GM10266 (cell line): ENCODE data around the gene CCDC61.

ENCODE experiments used
- DNase-seq: peaks from one replicate; pipeline ENCODE4 v3.0.0; 2012; ENCODE audit errors: extremely low spot score
- TF ChIP-seq, protein P1 (sequence below): IDR thresholded peaks from 2 replicates; pipeline ENCODE4 v1.5.1; 2012; ENCODE audit warnings: mild to moderate bottlenecking, low read depth; ENCODE audit not compliant: control insufficient read depth, insufficient read depth; ENCODE audit errors: missing control alignments

CCDC61 gene

DNA sequence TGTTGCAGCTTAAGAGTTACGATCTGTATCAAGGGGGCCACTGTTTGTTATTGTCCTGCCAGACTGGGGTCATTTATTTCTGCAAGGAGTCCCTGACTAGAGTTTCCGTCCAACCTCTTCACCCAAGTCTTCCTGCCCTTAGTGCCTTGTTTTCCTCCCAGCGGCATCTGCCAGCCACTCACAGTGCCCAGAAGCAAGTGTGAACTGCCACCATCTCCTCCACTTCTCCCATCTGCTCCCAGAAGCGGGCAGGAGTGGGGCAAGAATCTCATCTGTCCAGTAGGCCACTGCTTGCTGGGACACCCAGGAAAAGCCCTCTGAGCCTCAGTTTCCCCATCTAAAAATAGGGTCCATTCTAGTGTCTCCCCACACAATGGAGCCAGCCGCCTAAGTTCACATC is 25.6 kb upstream of the CCDC61 start:
- DNase-seq = no peak
- TF ChIP-seq, protein P1, sequence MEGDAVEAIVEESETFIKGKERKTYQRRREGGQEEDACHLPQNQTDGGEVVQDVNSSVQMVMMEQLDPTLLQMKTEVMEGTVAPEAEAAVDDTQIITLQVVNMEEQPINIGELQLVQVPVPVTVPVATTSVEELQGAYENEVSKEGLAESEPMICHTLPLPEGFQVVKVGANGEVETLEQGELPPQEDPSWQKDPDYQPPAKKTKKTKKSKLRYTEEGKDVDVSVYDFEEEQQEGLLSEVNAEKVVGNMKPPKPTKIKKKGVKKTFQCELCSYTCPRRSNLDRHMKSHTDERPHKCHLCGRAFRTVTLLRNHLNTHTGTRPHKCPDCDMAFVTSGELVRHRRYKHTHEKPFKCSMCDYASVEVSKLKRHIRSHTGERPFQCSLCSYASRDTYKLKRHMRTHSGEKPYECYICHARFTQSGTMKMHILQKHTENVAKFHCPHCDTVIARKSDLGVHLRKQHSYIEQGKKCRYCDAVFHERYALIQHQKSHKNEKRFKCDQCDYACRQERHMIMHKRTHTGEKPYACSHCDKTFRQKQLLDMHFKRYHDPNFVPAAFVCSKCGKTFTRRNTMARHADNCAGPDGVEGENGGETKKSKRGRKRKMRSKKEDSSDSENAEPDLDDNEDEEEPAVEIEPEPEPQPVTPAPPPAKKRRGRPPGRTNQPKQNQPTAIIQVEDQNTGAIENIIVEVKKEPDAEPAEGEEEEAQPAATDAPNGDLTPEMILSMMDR = no peak

DNA sequence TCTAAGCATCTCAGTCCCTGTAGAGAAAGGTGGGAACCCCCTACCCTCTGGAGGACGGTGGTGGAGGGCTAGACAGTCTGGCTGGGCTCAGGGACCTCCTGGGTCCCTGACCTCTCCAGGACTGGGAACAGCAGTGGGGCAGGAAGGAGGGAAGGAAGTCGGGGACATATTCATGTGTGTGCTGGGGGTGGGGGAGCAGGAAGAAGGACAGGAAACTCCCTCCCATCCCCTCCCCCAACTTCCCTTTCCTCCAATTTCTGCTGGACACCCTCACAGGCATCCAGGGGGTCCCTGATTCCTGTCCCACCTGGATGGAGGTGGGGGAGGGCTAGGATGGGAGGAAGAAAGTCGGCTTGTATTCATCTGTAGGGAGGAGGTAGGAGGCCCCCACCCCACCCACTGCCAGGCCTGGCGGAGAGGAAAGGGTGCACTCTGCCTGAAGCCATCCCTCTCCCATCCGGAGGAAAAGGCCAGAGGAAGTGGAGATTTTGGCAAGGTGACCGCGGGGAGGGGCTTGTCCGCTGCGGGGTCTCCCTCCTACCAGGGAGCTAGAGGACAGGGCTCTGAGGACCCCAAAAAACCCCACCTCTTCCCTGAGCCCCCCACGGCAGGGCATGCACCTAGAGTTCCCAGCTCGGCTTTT is 23.9 kb upstream of the CCDC61 start:
- TF ChIP-seq, protein P1 = no peak
- no peak for DNase-seq

DNA sequence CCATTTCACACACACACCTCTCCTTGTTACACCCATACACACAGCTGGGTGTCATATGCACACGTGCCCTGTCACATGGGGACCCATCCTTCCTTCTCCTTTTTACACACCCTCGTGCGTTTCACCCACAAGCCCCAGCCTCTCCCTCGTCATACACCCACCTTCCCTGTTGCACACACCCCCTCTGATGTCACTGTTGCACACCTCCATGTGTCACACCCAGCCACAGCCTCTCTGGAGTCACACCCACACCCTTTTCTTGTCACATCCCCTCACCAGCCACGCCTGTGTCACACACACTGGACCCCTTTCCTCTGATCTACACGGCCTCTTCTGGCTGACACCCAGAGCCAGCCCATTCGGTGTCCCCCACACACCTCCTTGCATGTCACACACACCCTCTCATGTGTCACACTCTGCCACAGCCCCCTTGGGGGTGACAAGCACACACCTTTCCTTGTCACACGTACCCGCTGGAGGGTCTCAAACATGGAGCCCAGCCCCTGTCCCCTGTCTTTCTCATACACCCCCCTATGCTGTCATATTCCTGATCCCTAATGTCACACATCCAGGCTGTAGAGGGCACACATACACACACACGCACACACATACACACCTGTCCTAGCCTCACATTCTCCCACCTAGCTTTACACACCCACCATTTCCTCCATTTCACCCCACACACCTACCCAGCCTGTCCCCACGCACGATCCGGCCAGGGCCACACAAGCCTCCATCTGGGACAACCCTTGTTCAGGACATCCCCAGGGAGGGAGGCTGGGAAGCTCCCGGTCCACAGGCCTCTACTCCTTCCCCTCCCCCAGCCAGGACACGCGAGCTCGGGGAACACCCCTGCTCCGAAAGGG is 23.0 kb upstream of the CCDC61 start:
- TF ChIP-seq, protein P1 = no peak

DNA sequence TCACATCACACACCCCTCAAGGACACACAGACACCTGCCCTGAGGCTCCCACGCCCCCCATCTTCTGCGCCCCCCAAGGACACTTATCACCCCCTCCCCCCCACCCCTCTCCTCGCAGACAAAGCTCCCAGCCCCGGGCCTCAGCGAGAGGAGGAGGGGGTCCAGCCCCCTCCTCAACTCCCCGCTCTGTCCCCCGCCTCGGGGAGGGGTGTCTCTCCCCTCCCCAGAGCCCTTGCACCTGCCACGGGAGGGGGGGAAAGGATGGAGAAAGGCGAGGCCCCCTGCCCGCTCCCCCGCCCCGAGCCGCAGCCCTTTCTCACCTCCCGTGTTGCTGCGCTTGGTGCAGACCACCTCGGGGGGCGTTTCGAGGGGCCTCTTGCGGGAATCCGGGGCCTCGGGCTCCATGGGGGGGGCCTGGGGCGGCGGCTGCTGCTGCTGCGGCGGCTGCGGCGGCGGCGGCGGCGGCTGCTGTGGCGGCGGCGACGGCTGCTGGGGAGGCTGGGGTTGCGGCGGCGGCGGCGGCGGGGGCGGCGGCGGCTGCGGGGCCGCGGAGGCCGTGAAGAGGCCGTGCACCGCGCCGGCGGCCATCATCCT is 22.2 kb upstream of the CCDC61 start:
- TF ChIP-seq, protein P1 = no peak
- no peak for DNase-seq

More for the DNA sequence above, 23.0 kb upstream of the CCDC61 start:
- no peak for DNase-seq

DNA sequence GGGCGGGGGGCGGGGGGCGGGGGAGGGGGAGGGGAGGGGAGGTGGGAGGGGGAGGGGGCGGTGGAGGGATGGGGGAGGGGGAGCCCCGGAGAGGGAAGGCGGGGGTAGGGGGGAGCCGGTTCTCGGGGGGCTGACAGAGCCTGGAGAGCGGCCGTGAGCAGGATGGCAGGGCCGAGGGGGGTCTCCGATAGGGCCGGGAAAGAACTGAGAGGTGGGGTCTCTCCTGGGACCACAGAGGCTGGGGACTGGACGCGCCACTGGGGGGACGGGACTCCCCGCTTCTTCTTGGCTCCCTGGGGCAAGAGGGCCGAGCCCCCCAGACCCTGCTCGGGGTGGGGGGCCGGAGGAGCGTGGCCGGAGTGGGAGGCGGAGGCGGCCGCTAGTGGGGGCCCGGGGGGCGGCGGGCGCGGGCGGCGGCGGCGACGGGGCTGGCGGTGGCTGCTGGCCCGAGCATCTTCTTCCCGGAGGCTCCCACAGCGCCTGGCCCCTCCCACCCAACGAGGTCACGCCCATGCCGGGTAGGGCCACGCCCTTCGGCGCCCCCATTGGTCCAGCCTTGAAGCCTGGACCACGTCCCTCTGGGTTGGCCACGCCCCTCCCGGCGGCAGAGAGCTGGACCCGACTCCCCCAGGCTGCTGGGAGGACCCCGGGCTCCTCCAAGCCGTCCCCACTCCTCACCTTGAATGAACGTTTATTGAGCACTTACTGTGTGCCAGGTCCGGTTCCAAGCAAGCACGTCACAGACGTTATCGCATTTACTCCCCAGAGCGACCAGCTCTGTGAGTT is 21.5 kb upstream of the CCDC61 start, which contains the start of gene NOVA2:
TSS of gene NOVA2 (minus strand) at position 313 of the 786 bp plus-strand sequence. CDS start 514 bp downstream, outside the sequence.
- TF ChIP-seq, protein P1 = no peak
- peak; percentile 77 for DNase-seq

DNA sequence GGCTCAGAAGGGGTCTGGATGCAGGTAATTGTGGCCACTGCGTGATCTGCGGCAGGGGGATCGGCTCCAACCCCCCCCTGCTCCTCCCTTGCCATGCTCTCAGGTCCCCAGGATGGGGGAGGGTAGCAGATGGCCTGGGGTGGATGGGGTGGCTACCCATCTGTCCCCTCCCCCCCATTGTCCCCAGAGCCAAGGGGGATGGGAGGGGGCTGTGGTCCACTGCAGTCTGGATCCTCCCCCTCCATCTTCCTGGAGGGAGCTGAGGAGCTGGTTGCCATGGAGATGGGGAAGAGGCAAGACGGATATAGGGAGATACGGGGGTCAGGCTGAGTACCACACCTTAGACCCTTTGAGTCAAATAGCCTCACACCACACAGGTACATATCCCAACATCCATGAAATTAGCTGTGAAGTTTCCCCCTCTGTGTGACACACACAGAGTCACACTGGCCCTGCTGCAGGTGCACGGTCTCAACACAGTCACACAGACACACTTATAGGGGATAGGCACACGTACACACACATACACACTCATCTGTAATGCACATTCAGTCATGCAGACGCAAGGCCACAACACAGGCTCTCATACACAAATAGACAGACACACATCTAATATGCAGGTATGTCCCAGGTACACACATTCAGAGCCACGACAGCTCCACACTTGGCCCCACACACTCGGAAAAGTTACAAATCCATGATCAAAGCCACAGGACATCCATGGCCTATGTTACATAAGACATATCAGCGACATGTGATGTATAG is 19.8 kb upstream of the CCDC61 start:
- TF ChIP-seq, protein P1 = no peak
- no peak for DNase-seq
